Tibial nerve (tissue), 4 donors: ENCODE results near the gene ATG14.

Experiments
- CTCF ChIP-seq, 5 experiments: fragments of 200-600 bp in 3 of 5; fragments of 450-650 bp in 2 of 5; sonication (generic) in 3 of 5; IDR thresholded peaks; one replicate each; pipeline ENCODE4 v1.5.1; 2016 to 2019; ENCODE audit warnings: antibody characterized with exemption in 5 of 5, mild to moderate bottlenecking in 3 of 5, moderate library complexity in 2 of 5
- EP300 ChIP-seq, 2 donors: sonication (generic); formaldehyde crosslinking; IDR thresholded peaks; one replicate each; pipeline ENCODE4 v1.6.1; 2017; ENCODE audit warnings: antibody characterized with exemption in 2 of 2, mild to moderate bottlenecking in 1 of 2
- POLR2A ChIP-seq, 2 donors: fragments of 450-650 bp; IDR thresholded peaks; one replicate each; pipeline ENCODE4 v1.6.1; 2017; ENCODE audit warnings: antibody characterized with exemption in 2 of 2, mild to moderate bottlenecking in 2 of 2, moderate library complexity in 2 of 2

GRCh38 chr14:55398679-55399078 lies 13.0 kb downstream of the ATG14 start:
- no peak for TF ChIP-seq POLR2A (IDR thresholded peaks at IDR 0.05)
- TF ChIP-seq CTCF (IDR thresholded peaks at IDR 0.05) = no peak
- TF ChIP-seq EP300 (IDR thresholded peaks at IDR 0.05) = peak in 1 of 2 donors; percentile 80
